ENCODE results near the gene HDHD2.

- TF ChIP-seq CTCF (conservative IDR thresholded peaks at IDR 0.05 in 1 of 2, IDR thresholded peaks at IDR 0.05 in 1 of 2; ENCODE audit: low read depth in 1 of 2, low read length in 2 of 2) (no peak), EZH2 (IDR thresholded peaks at IDR 0.05; ENCODE audit: low read length, missing control alignments) (no peak)
These were observed 25.1 kb upstream of the HDHD2 start for GRCh38 chr18:47175283-47175897.
